Stimulated activated CD8-positive, alpha-beta memory T cell treated with anti-CD3 and anti-CD28 coated beads, Interleukin-15, amount 100 ng/mL, for 4 hours (primary cell): Measurements from ENCODE around the gene NLK.
"Not testable (repeated sequence)": the region's sequence is repeated elsewhere in the genome, so short reads cannot be mapped to it uniquely, and the experiment has no call there.

Experiments used
- DNase-seq, 2 donors: peaks; one replicate each; pipeline ENCODE4 v3.0.0-alpha.2; 2020; ENCODE audit warnings: low read depth in 2 of 2

Gene NLK

DNA sequence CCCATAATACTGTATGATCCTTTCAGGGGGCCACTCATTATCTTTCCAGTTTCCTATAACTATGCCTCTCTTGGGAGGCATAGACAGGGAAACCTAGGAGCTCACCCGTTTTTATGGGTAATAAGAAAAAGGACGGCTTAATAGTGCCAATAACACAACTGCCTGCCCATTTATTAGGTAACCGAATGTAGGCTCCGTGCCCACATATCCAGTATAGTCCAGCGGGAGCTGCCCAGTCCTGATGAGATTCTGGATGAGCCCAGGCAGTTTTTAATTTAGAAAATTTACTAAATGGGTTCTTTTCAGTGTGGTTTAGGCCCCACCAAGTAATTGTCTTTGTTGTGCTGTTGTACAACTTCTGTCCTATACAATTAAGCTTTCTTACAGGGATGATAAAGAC is 189.1 kb downstream of the NLK start:
- not testable (repeated sequence) for DNase-seq

DNA sequence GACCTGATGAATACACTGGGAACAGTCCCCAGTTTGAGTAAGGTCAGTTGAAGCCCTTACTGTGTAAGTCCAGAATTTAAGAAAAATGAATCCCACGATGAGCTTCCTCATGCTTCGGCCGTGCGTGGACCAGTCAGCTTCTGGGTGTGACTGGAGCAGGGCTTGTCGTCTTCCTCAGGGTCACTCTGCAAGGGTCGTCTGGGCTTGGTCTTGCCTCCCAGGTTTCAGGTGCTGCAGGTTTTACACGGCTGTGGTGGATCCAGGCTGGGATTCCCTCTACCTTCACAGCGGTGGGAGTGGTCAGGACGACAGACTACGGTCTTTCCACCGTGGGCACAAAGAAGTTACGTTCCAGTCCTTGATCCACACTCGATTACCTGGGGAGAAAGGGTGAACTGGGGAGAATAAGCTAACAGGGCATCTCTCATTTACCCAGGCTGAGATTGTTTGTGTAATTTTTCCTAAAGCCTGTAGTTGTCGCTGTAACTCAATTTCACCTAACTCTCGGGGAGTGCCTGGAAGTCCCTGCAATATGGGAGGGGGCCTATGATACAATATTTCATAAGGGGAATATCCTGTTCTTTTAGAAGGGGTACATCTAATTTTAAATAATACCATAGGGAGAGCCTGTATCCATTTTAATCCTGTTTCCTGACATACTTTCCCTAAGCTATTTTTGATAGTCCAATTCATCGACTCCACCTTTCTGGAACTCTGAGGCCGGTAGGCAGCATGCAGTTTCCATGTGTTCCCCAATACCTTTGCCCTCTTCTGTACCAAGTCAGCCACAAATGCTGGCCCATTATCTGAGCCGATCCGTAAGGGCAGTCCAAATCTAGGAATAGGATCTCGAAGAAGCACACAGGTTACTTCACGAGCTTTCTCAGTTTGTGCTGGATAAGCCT is 190.7 kb downstream of the NLK start:
- not testable (repeated sequence) for DNase-seq

DNA sequence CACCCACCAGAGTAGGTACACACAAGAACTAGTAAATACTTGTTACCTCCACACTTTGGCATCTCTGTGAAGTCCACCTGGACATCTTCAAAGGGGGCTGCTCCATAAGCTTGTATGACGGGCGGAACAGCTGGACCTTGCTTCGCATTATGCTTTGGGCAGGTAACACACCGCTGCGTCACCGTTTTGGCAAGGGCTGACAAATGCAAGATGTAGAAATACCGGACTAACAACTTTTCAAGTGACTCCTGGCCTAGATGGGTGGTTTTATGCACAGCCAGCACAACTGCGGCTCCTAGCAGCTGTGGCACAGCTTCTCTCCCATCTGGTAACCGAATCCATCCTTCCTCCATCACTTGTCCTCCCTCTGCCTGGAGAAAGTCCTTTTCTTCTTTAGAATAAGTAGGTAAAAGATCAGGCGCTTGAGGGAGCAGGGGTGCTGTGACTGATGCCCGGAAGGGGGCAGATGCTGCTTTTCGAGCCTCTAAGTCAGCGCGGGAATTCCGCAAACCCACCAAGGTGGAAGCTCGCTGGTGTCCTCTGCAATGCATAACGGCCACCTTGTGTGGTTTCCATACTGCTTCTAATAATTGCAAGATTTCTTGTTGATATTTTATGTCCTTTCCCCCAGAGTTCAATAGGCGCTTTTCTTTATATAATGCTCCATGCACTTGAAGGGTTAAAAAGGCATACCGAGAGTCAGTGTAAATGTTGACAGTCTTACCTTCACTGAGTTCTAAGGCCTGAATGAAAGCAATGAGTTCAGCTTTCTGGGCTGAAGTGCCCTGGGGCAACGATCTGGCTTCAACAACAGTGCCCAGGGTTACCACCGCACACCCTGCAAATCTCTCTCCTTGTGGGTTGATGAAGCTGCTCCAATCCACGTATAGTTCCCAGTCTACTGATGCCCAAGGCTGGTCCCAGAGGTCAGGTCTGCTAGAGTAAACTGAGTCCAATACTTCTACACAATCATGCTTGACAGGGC is 191.7 kb downstream of the NLK start:
- DNase-seq: not testable (repeated sequence)

DNA sequence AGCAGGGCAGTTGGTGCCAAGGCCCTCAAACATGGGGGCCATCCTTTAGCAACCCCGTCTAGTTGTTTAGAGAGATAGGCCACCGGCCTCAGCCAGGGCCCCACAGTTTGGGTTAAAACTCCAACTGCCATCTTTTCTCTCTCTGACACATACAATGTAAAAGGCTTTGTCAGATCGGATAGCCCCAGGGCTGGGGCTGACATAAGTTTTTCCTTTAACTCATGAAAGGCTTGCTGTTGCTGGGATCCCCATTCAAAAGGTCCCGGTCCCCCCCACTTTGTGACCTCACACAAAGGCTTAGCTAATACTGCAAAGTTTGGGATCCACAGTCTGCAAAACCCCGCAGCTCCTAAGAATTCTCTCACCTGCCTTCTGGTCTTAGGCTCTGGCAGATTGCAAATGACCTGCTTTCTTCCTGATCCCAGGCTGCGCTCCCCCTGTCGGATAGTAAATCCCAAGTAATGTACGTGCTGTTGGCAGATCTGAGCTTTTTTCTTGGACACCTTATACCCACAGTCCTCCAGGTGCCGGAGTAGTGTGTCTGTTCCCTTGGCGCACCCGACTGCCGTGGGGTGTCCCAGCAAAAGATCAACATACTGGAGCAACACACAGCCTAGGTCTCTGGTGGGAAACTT is 192.7 kb downstream of the NLK start:
- not testable (repeated sequence) for DNase-seq

DNA sequence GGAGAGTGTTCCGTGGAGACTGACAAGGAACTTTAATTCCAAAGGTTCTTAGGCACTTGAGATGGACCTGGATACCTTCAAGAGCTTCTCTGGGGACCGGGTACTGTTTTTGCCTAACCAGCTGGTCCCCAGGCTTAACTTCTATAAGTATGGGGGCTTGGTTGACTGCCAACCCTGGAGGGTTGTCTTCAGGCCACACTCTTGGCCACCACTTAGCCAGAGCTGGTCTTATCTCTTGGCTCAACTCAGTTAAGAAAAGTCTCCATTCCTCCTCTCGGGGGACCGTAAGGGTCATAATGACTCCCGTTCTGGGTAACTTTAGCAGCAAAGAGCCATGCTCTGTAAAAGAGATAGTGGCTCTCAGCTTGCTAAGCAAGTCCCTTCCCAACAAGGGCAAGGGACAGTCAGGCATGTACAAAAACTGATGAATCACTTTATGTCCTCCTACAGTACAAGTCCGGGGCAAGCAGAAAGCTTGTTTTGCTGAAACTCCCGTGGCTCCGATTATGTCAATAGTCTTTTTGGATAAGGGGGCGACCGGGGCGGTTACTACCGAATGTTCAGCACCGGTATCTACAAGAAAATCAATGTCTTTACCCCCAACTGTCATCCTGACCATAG is 193.7 kb downstream of the NLK start:
- not testable (repeated sequence) for DNase-seq

DNA sequence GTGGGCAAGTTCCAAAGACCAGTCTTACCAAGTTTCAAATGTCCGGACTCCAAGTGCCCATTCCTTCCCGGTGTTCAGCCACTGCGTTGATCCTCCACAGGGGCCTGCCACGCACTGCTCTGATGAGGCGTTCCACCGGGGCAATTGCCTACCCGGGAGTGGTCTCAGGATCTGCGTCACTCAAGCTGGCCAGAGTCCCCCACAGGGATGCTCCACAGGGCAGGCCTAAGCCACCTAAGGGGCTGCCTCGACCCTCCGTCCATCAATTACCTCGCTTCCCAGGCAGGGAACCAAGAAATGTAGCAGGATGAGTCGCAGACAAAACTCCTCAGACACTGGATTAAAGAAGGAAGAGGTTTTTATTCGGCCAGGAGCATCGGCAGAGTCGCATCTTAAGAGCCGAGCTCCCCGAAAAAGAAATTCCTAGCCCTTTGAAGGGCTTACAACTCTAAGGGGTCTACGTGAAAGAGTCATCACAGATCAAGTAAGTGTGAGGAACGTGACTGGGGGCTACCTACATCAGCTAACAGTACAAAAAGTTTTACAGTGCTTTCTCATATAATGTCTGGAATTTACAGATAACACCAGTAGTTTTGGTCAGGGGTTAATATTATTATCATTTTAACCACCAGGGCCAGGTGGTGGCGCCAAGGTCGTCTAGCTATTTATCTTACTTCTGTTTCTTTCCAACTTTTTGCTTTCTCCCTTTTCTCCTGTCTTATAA is 196.2 kb downstream of the NLK start:
- DNase-seq: not testable (repeated sequence)

DNA sequence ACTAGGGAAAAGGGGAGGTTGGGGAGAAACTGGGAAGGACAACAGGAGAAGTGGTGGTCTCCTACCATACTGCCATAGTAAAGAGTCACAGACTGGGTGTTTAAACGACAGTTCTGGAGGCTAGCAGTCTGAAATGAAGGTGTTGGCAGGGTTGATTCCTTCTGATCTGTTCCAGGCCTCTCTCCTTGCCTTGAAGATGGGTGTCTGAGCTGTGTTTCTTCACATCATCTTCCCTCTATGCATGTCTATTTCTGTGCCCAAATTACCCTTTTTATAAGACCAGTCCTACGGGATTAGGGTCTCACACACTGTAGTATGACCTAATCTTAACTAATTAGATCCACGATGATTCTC is 196.8 kb downstream of the NLK start:
- no peak for DNase-seq

DNA sequence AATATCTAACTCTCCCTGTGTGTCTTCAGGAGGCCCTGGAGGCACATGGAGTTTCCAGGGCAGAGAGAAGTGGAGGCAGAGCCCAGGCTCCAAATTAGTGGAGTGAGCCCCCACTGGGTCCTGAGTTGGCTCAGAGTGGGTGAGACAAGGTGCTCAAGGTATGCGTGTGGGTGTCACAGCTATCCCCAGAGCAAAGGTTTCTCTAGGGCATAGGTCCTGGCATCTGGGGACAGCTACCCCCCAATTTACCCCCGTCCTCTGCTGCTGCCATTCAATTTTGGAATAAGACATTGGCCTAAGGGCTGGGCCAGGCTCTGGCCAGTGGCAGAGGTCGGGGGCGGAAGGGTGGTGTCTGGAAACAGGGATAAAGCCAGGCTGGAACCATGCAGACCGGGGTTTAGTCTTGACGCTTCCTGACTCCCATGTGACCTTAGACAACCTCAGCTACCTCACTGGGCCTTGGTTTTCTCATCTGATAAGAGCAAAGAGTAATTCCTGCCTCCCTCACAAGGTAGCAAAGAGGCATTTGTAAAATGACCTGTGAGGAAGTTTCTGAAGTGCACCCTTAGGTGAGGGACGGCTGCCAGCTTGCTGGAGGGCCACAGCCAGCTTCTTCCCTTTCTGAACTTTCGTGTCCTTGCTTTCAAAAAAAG is 198.3 kb downstream of the NLK start:
- no peak for DNase-seq

DNA sequence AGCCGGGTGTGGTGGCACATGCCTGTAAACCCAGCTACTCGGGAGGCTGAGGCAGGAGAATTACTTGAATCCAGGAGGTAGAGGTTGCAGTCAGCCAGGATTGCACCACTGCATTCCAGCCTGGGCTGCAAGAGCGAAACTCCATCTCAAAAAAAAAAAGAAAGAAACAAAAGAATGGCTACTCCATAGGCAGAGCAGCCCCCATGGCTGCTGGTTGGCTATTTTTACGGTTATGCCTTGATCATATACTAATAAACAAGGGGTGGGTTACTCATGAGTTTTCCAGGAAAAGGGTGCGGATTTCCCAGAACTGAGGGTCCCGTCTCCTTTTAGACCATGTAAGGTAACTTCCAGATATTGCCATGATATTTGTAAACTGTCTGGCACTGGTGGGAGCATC is 200.3 kb downstream of the NLK start:
- no peak for DNase-seq

DNA sequence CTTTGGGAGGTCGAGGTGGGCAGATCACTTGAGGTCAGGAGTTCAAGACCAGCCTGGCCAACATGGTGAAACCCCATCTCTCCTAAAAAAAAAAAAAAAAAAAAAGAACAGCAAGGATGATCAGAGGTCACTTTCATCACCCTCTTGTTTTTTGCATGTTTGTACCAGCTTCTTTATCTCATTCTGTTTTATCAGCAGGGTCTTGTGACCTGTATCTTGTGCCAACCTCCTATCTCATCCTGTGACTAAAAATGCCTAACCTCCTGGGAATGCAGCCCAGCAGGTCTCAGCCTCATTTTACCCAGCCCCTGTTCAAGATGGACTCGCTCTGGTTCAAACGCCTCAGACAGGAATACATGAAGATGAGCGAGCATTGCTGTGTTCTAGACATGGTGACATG is 200.8 kb downstream of the NLK start:
- not testable (repeated sequence) for DNase-seq

DNA sequence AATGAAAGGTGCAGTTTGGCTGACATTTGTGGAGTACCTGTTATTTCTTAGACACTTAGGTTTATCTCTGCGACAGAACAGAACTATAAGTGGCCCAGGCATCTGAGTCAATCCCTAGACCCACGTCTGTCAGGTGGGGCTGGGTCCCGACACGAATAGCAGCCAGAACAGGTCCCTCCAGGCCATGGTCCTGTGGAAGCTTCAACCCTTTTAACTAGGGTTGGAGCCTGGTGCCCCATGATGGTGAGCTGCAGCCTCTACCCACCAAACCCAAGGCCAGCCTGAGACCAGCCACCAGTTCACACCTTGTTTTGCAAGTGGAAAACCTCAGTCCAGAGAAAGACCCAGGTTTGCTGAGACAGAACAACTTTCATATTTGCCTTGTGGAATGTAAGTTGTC is 202.0 kb downstream of the NLK start:
- DNase-seq: no peak
